ENCODE data around the gene PLEKHA7.

DNA sequence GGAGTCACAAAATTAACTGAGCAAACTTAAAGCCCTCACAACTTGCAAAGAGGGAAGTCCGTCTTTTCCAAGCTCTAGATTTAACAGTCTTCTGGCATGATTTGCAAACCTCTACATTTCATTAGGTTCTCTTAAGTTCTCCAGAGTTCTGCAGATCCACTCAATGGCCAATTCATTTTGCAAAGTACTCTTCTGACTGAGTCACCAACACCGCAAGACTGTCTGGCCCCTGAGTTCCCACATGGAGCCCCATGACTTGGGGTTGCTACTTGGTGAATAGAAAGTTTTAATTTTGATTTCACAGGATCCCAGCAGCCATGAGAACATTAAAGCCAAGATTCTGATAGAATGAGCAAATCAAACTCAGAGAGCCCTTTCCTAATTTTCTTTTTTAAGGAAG lies 134.5 kb downstream of the PLEKHA7 start:
- TF ChIP-seq, protein P1, sequence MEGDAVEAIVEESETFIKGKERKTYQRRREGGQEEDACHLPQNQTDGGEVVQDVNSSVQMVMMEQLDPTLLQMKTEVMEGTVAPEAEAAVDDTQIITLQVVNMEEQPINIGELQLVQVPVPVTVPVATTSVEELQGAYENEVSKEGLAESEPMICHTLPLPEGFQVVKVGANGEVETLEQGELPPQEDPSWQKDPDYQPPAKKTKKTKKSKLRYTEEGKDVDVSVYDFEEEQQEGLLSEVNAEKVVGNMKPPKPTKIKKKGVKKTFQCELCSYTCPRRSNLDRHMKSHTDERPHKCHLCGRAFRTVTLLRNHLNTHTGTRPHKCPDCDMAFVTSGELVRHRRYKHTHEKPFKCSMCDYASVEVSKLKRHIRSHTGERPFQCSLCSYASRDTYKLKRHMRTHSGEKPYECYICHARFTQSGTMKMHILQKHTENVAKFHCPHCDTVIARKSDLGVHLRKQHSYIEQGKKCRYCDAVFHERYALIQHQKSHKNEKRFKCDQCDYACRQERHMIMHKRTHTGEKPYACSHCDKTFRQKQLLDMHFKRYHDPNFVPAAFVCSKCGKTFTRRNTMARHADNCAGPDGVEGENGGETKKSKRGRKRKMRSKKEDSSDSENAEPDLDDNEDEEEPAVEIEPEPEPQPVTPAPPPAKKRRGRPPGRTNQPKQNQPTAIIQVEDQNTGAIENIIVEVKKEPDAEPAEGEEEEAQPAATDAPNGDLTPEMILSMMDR (optimal IDR thresholded peaks at IDR 0.05 in 1 of 3, IDR thresholded peaks at IDR 0.05 in 1 of 3, conservative IDR thresholded peaks at IDR 0.05 in 1 of 3; ENCODE audit: extremely low read depth in 1 of 3, insufficient read depth in 2 of 3, low read length in 3 of 3) = no peak
- no peak for TF ChIP-seq EZH2 (IDR thresholded peaks at IDR 0.05; ENCODE audit: low read length)

All from keratinocyte (primary cell).